Measurements from ENCODE around the gene KCNJ13. TPM values are rescaled to one million over a fixed set of nuclear protein-coding genes. Genes with fewer than 3 reads are reported as not detected.

KCNJ13 gene
- not detected for total RNA-seq

- H3K27ac Mint-ChIP-seq: no peak within 1 kb of the TSS
- ATAC-seq: no peak
- no peaks in the 10 kb centered on the region for H3K9me3 Mint-ChIP-seq
- no peak for DNase-seq (ENCODE audit: low spot score in 2 of 2)
- H3K36me3 Mint-ChIP-seq: no peaks in the 10 kb centered on the region
Observed at GRCh38 chr2:232776435-232776834, at the start of gene KCNJ13. Gene KCNJ13 (minus strand): TSS chr2:232776565. CDS start chr2:232771362, 5,203 bp downstream.

- Mint-ChIP-seq H3K9me3 (no peaks in the 10 kb centered on the region), H3K27ac (no peak overlapping the region), H3K36me3 (peaks cover 4 to 17% of the 10 kb centered on the region in 2 donors)
- ATAC-seq (no peak), DNase-seq (ENCODE audit: low spot score in 2 of 2) (no peak)
Observed at GRCh38 chr2:232817756-232818155, 41.4 kb upstream of the KCNJ13 start.

- Mint-ChIP-seq H3K27ac (peak overlapping the region in 1 of 2 donors; percentile 48), H3K9me3 (no peaks in the 10 kb centered on the region), H3K36me3 (peaks cover 4 to 17% of the 10 kb centered on the region in 2 donors)
- no peak for DNase-seq (ENCODE audit: low spot score in 2 of 2)
- ATAC-seq: no peak
Observed at GRCh38 chr2:232816657-232817056, 40.3 kb upstream of the KCNJ13 start.

GRCh38 chr2:232815569-232815968 is 39.2 kb upstream of the KCNJ13 start:
- Mint-ChIP-seq H3K27ac (peak overlapping the region in 1 of 2 donors; percentile 75), H3K36me3 (peaks cover 4 to 21% of the 10 kb centered on the region in 2 donors)

GRCh38 chr2:232810444-232810843 is 34.1 kb upstream of the KCNJ13 start:
- Mint-ChIP-seq H3K36me3 (peaks cover under 1 to 8% of the 10 kb centered on the region in 2 donors), H3K9me3 (no peaks in the 10 kb centered on the region), H3K27ac (no peak overlapping the region)
- ATAC-seq: no peak
- DNase-seq (ENCODE audit: low spot score in 2 of 2): no peak

More at GRCh38 chr2:232815569-232815968, 39.2 kb upstream of the KCNJ13 start:
- H3K9me3 Mint-ChIP-seq: no peaks in the 10 kb centered on the region
- DNase-seq (ENCODE audit: low spot score in 2 of 2) (no peak), ATAC-seq (no peak)

GRCh38 chr2:232809349-232810124 is 33.2 kb upstream of the KCNJ13 start:
- Mint-ChIP-seq H3K27ac (no peak overlapping the region), H3K36me3 (peaks cover 4 to 9% of the 10 kb centered on the region in 2 donors), H3K9me3 (no peaks in the 10 kb centered on the region)
- DNase-seq (ENCODE audit: low spot score in 2 of 2) (no peak), ATAC-seq (no peak)

- Mint-ChIP-seq H3K36me3 (peaks cover 22 to 36% of the 10 kb centered on the region in 2 donors), H3K27ac (no peak overlapping the region), H3K9me3 (no peaks in the 10 kb centered on the region)
- DNase-seq (ENCODE audit: low spot score in 2 of 2) (no peak), ATAC-seq (no peak)
Observed at GRCh38 chr2:232802091-232802490, 25.7 kb upstream of the KCNJ13 start.

GRCh38 chr2:232800166-232800565 is 23.8 kb upstream of the KCNJ13 start:
- H3K9me3 Mint-ChIP-seq: no peaks in the 10 kb centered on the region
- DNase-seq (ENCODE audit: low spot score in 2 of 2): no peak
- ATAC-seq: no peak
- peaks cover 20 to 47% of the 10 kb centered on the region in 2 donors for H3K36me3 Mint-ChIP-seq
- H3K27ac Mint-ChIP-seq: peak overlapping the region in 1 of 2 donors; percentile 39

- no peak overlapping the region for H3K27ac Mint-ChIP-seq
- peaks cover 19 to 40% of the 10 kb centered on the region in 2 donors for H3K36me3 Mint-ChIP-seq
- no peaks in the 10 kb centered on the region for H3K9me3 Mint-ChIP-seq
- no peak for ATAC-seq
- no peak for DNase-seq (ENCODE audit: low spot score in 2 of 2)
Observed at GRCh38 chr2:232798187-232798586, 21.8 kb upstream of the KCNJ13 start.

GRCh38 chr2:232795920-232796319 is 19.6 kb upstream of the KCNJ13 start:
- Mint-ChIP-seq H3K36me3 (peaks cover 21 to 23% of the 10 kb centered on the region in 2 donors), H3K27ac (no peak overlapping the region)

GRCh38 chr2:232794981-232795380 is 18.6 kb upstream of the KCNJ13 start:
- Mint-ChIP-seq H3K27ac (no peak overlapping the region), H3K9me3 (no peaks in the 10 kb centered on the region), H3K36me3 (peaks cover 15 to 20% of the 10 kb centered on the region in 2 donors)
- no peak for ATAC-seq
- DNase-seq (ENCODE audit: low spot score in 2 of 2): no peak

More at GRCh38 chr2:232795920-232796319, 19.6 kb upstream of the KCNJ13 start:
- H3K9me3 Mint-ChIP-seq: no peaks in the 10 kb centered on the region
- no peak for DNase-seq (ENCODE audit: low spot score in 2 of 2)
- ATAC-seq: no peak

- ATAC-seq: no peak
- H3K27ac Mint-ChIP-seq: no peak overlapping the region
- H3K36me3 Mint-ChIP-seq: peaks cover 11 to 19% of the 10 kb centered on the region in 2 donors
- no peaks in the 10 kb centered on the region for H3K9me3 Mint-ChIP-seq
- DNase-seq (ENCODE audit: low spot score in 2 of 2): no peak
Observed at GRCh38 chr2:232793271-232793670, 16.9 kb upstream of the KCNJ13 start.

GRCh38 chr2:232791518-232791917 is 15.2 kb upstream of the KCNJ13 start:
- Mint-ChIP-seq H3K9me3 (no peaks in the 10 kb centered on the region), H3K27ac (no peak overlapping the region), H3K36me3 (peaks cover 6 to 19% of the 10 kb centered on the region in 2 donors)
- DNase-seq (ENCODE audit: low spot score in 2 of 2) (no peak), ATAC-seq (no peak)

GRCh38 chr2:232789082-232789481 is 12.7 kb upstream of the KCNJ13 start:
- H3K9me3 Mint-ChIP-seq: no peaks in the 10 kb centered on the region
- no peak for ATAC-seq
- H3K36me3 Mint-ChIP-seq: peaks cover 7 to 13% of the 10 kb centered on the region in 2 donors

GRCh38 chr2:232787806-232788205 is 11.4 kb upstream of the KCNJ13 start:
- Mint-ChIP-seq H3K9me3 (no peaks in the 10 kb centered on the region), H3K27ac (no peak overlapping the region), H3K36me3 (peaks cover 9 to 13% of the 10 kb centered on the region in 2 donors)
- ATAC-seq (no peak), DNase-seq (ENCODE audit: low spot score in 2 of 2) (no peak)

More at GRCh38 chr2:232789082-232789481, 12.7 kb upstream of the KCNJ13 start:
- no peak for DNase-seq (ENCODE audit: low spot score in 2 of 2)
- H3K27ac Mint-ChIP-seq: no peak overlapping the region

GRCh38 chr2:232783278-232783677 is 6.9 kb upstream of the KCNJ13 start:
- Mint-ChIP-seq H3K9me3 (no peaks in the 10 kb centered on the region), H3K27ac (no peak overlapping the region), H3K36me3 (peaks cover 0 to 13% of the 10 kb centered on the region in 2 donors)
- ATAC-seq: no peak
- no peak for DNase-seq (ENCODE audit: low spot score in 2 of 2)

- Mint-ChIP-seq H3K9me3 (no peaks in the 10 kb centered on the region), H3K27ac (peak overlapping the region in 1 of 2 donors; percentile 67), H3K36me3 (peaks cover 0 to 13% of the 10 kb centered on the region in 2 donors)
- peak; percentile 97 to 100 for ATAC-seq
- peak in 1 of 2 donors; percentile 19 for DNase-seq (ENCODE audit: low spot score in 2 of 2)
Observed at GRCh38 chr2:232781765-232782164, 5.4 kb upstream of the KCNJ13 start.

GRCh38 chr2:232779934-232780333 is 3.6 kb upstream of the KCNJ13 start:
- ATAC-seq (no peak), DNase-seq (ENCODE audit: low spot score in 2 of 2) (no peak)
- H3K36me3 Mint-ChIP-seq: peaks cover 0 to 10% of the 10 kb centered on the region in 2 donors
- H3K9me3 Mint-ChIP-seq: no peaks in the 10 kb centered on the region
- no peak overlapping the region for H3K27ac Mint-ChIP-seq
